CD14-positive monocyte (primary cell): ENCODE data around the gene BMERB1. TPM values are rescaled to one million over a fixed set of nuclear protein-coding genes. Genes with fewer than 3 reads are reported as not detected.

ENCODE experiments used
- DNase-seq, 3 donors: peaks; one replicate each; pipeline ENCODE4 v3.0.0-alpha.2; 2011 to 2022
- H2AFZ ChIP-seq: 2 replicates; pipeline ENCODE4 v1.6.0; 2012; ENCODE audit warnings: mild to moderate bottlenecking, low read depth, low read length, inconsistent platforms; ENCODE audit not compliant: insufficient read depth, poor library complexity, severe bottlenecking
- H3K27ac ChIP-seq, 2 donors: 1 replicate in 1 of 2; 2 replicates in 1 of 2; pipeline ENCODE4 v1.5.1; 2012 to 2013; ENCODE audit warnings: low read length in 2 of 2, control low read depth in 1 of 2, inconsistent platforms in 1 of 2, low read depth in 1 of 2, mild to moderate bottlenecking in 1 of 2
- H3K27me3 ChIP-seq, 2 donors: one replicate each; pipeline versions ENCODE4 v1.6.0 to v1.6.1; 2011 to 2013; ENCODE audit warnings: low read length in 2 of 2; ENCODE audit not compliant: control insufficient read depth in 2 of 2, insufficient read depth in 2 of 2
- H3K36me3 ChIP-seq, 2 donors: replicated peaks in 1 of 2; 1 replicate in 1 of 2; 2 replicates in 1 of 2; pipeline versions ENCODE4 v1.5.1 to v1.6.1; 2012 to 2013; ENCODE audit warnings: low read length in 2 of 2, control low read depth in 1 of 2, inconsistent platforms in 1 of 2, mild to moderate bottlenecking in 1 of 2; ENCODE audit not compliant: insufficient read depth in 2 of 2, control insufficient read depth in 1 of 2
- H3K4me1 ChIP-seq, 2 donors: 1 replicate in 1 of 2; 2 replicates in 1 of 2; pipeline versions ENCODE4 v1.5.1 to v1.6.1; 2012 to 2013; ENCODE audit warnings: low read length in 2 of 2, control low read depth in 1 of 2, inconsistent platforms in 1 of 2, mild to moderate bottlenecking in 1 of 2, moderate library complexity in 1 of 2; ENCODE audit not compliant: insufficient read depth in 2 of 2, control insufficient read depth in 1 of 2
- H3K4me2 ChIP-seq: replicated peaks from 2 replicates; pipeline ENCODE3; 2012; ENCODE audit warnings: low read length, moderate library complexity, mild to moderate bottlenecking; ENCODE audit not compliant: poor library complexity, severe bottlenecking; ENCODE audit errors: extremely low read depth
- H3K4me3 ChIP-seq, 3 experiments: fragments of 200-600 bp in 1 of 3; sonication (generic) in 1 of 3; replicated peaks in 1 of 3; 1 replicate in 2 of 3; 2 replicates in 1 of 3; pipeline ENCODE4 v1.5.1; 2011 to 2013; ENCODE audit warnings: low read length in 3 of 3, mild to moderate bottlenecking in 3 of 3, control low read depth in 2 of 3, low read depth in 2 of 3, inconsistent platforms in 1 of 3, moderate library complexity in 1 of 3
- H3K79me2 ChIP-seq: 2 replicates; pipeline ENCODE4 v1.6.0; 2012; ENCODE audit warnings: mild to moderate bottlenecking, control low read depth, inconsistent platforms, low read length, moderate library complexity; ENCODE audit not compliant: insufficient read depth
- H3K9ac ChIP-seq: 2 replicates; pipeline ENCODE4 v1.6.0; 2017; ENCODE audit warnings: low read length, mild to moderate bottlenecking; ENCODE audit not compliant: insufficient read depth, poor library complexity, severe bottlenecking
- H3K9me3 ChIP-seq, 2 donors: replicated peaks in 1 of 2; 1 replicate in 1 of 2; 2 replicates in 1 of 2; pipeline versions ENCODE4 v1.5.1 to v1.6.1; 2012 to 2013; ENCODE audit warnings: low read length in 2 of 2, control low read depth in 1 of 2; ENCODE audit not compliant: control insufficient read depth in 1 of 2, insufficient read depth in 1 of 2
- H4K20me1 ChIP-seq: 2 replicates; pipeline ENCODE4 v1.6.0; 2012; ENCODE audit warnings: mild to moderate bottlenecking, low read length, control low read depth, moderate library complexity; ENCODE audit not compliant: insufficient read depth
- H3K27ac Mint-ChIP-seq, 7 donors: one replicate each; pipeline ENCODE4 v1.8.0; 2020; ENCODE audit warnings: mild to moderate bottlenecking in 7 of 7, mixed read lengths in 7 of 7, moderate library complexity in 6 of 7, inconsistent platforms in 2 of 7
- H3K27me3 Mint-ChIP-seq, 3 donors: one replicate each; pipeline ENCODE4 v1.8.0; 2021 to 2022; ENCODE audit warnings: low read depth in 3 of 3, mild to moderate bottlenecking in 3 of 3, mixed read lengths in 3 of 3, moderate library complexity in 3 of 3, inconsistent platforms in 1 of 3
- H3K36me3 Mint-ChIP-seq, 2 donors: one replicate each; pipeline ENCODE4 v1.8.0; 2020; ENCODE audit warnings: mixed read lengths in 2 of 2, inconsistent platforms in 1 of 2, mild to moderate bottlenecking in 1 of 2
- H3K4me1 Mint-ChIP-seq: one replicate; pipeline ENCODE4 v1.8.0; 2020; ENCODE audit warnings: mild to moderate bottlenecking, mixed read lengths
- H3K4me3 Mint-ChIP-seq, 2 donors: one replicate each; pipeline ENCODE4 v1.8.0; 2020; ENCODE audit warnings: mild to moderate bottlenecking in 2 of 2, mixed read lengths in 2 of 2, moderate library complexity in 1 of 2
- H3K9me3 Mint-ChIP-seq, 7 donors: one replicate each; pipeline ENCODE4 v1.8.0; 2020 to 2022; ENCODE audit warnings: mixed read lengths in 7 of 7, mild to moderate bottlenecking in 6 of 7, moderate library complexity in 6 of 7, inconsistent platforms in 2 of 7
- WGBS: methylation state at CpG from one replicate; pipeline ENCODE4 v1.1.5; 2013; ENCODE audit warnings: missing lambda C conversion rate; ENCODE audit not compliant: insufficient coverage; 5-methylcytosine and 5-hydroxymethylcytosine counted together
- intact Hi-C, 2 donors: fragments of 100-400 bp; cut with micrococcal nuclease; formaldehyde crosslinking; loops; one replicate each; pipeline versions ENCODE4 v1.15.0 to v1.15.1; 2023
- polyA plus RNA-seq, 3 donors: library from polyadenylated mRNA; depleted of rRNA in 1 of 3; unstranded in 2 of 3; stranded (reverse) in 1 of 3; fragments of 300-500 nt in 2 of 3; fragments of >200 nt in 1 of 3; fragmentation: Illumina TruSeq in 2 of 3; gene quantifications; 1 replicate in 2 of 3; 2 replicates in 1 of 3; pipeline ENCODE4 v1.2.3, GENCODE V29; 2012 to 2021
- TF ChIP-seq, protein P1 (sequence below): fragments of 200-600 bp; IDR thresholded peaks from one replicate; pipeline ENCODE4 v1.8.0; 2022; ENCODE audit warnings: antibody characterized with exemption, mild to moderate bottlenecking

BMERB1 gene
- polyA plus RNA-seq, 3 donors = 0.11 to 0.28 (median 0.11) TPM

DNA sequence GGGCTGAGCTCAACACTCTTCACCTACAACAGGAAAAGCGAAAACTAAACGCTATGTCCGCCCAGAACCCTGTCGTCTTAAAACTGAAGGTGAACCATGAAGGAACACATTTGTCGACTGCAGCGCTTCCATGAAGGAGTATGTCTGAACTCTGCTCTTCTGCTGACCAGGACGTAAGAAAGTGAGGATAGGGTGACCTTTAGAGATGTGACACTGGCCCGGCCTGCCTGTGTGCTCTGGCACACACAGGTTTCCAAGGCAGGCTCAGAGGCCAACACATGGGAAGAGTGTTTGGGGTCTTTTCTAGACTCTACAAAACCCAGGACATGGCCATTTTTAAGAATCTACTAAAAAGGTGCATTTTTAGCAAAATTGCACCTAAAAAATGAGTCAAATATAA is 187.5 kb downstream of the BMERB1 start:
- no peak overlapping the region for H2AFZ ChIP-seq

GRCh38 chr16:15631730-15632409 is 197.5 kb downstream of the BMERB1 start:
- Histone ChIP-seq H2AFZ (no peak overlapping the region), H3K27ac (peak overlapping the region in 1 of 2 donors; percentile 42), H3K9ac (no peak overlapping the region), H3K4me2 (no peak overlapping the region), H3K9me3 (no peaks in the 10 kb centered on the region), H3K4me1 (peaks cover 0 to 9% of the 10 kb centered on the region in 2 donors), H3K36me3 (peaks cover 85 to 100% of the 10 kb centered on the region in 2 donors), H3K27me3 (no peaks in the 10 kb centered on the region), H3K4me3 (no peak overlapping the region), H4K20me1 (peaks cover 45% of the 10 kb centered on the region), H3K79me2 (peaks cover 31% of the 10 kb centered on the region)
- intact Hi-C loops = loop anchor here in 1 of 2 donors (10.0 kb wide), 1 partner anchor 63 kb away; no protein-coding TSS in a partner anchor
- Mint-ChIP-seq H3K27ac (peak overlapping the region in 1 of 7 donors; percentile 57), H3K36me3 (peaks cover 79 to 99% of the 10 kb centered on the region in 2 donors), H3K4me3 (no peak overlapping the region), H3K4me1 (peaks cover 7% of the 10 kb centered on the region), H3K9me3 (no peaks in the 10 kb centered on the region), H3K27me3 (no peaks in the 10 kb centered on the region)
- no CpG with 5 or more reads among the region's 2 CpGs for WGBS
- DNase-seq = no peak
- TF ChIP-seq, protein P1, sequence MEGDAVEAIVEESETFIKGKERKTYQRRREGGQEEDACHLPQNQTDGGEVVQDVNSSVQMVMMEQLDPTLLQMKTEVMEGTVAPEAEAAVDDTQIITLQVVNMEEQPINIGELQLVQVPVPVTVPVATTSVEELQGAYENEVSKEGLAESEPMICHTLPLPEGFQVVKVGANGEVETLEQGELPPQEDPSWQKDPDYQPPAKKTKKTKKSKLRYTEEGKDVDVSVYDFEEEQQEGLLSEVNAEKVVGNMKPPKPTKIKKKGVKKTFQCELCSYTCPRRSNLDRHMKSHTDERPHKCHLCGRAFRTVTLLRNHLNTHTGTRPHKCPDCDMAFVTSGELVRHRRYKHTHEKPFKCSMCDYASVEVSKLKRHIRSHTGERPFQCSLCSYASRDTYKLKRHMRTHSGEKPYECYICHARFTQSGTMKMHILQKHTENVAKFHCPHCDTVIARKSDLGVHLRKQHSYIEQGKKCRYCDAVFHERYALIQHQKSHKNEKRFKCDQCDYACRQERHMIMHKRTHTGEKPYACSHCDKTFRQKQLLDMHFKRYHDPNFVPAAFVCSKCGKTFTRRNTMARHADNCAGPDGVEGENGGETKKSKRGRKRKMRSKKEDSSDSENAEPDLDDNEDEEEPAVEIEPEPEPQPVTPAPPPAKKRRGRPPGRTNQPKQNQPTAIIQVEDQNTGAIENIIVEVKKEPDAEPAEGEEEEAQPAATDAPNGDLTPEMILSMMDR = no peak

More for the DNA sequence above, 187.5 kb downstream of the BMERB1 start:
- 94% methylated on average over 4 of the region's 8 CpGs for WGBS
- Mint-ChIP-seq H3K4me1 (no peaks in the 10 kb centered on the region), H3K27me3 (peaks cover 0 to 2% (median 0%) of the 10 kb centered on the region in 3 donors), H3K4me3 (no peak overlapping the region), H3K9me3 (no peaks in the 10 kb centered on the region), H3K27ac (peak overlapping the region in 4 of 7 donors; percentile 0 to 69 (median 51)), H3K36me3 (peaks cover 82 to 96% of the 10 kb centered on the region in 2 donors)
- Histone ChIP-seq H3K4me3 (no peak overlapping the region), H4K20me1 (peaks cover 1% of the 10 kb centered on the region), H3K9ac (no peak overlapping the region), H3K9me3 (no peaks in the 10 kb centered on the region), H3K27ac (peak overlapping the region in 1 of 2 donors; percentile 31), H3K36me3 (peaks cover 94 to 100% of the 10 kb centered on the region in 2 donors), H3K27me3 (no peaks in the 10 kb centered on the region), H3K4me2 (no peak overlapping the region), H3K4me1 (no peaks in the 10 kb centered on the region), H3K79me2 (no peaks in the 10 kb centered on the region)
- DNase-seq = no peak
- intact Hi-C loops = no loop called here
- TF ChIP-seq, protein P1 = no peak
